GM13976 (cell line): ENCODE results near the gene CYTH3.

Experiments
- DNase-seq: peaks from one replicate; pipeline ENCODE4 v3.0.0; 2012; ENCODE audit warnings: low spot score
- CTCF ChIP-seq: IDR thresholded peaks from 2 replicates; pipeline ENCODE4 v1.5.1; 2012; ENCODE audit warnings: borderline replicate concordance, mild to moderate bottlenecking; ENCODE audit not compliant: insufficient read depth; ENCODE audit errors: extremely low read depth, missing control alignments, control extremely low read depth
- in situ Hi-C: fragments of 300-500 bp; cut with MboI; formaldehyde crosslinking; loops from one replicate; pipeline ENCODE4 v1.12.0; 2022; ENCODE audit warnings: low sequenced_read_pairs, mixed read lengths, inconsistent platforms; ENCODE audit not compliant: unreplicated experiment

Gene CYTH3

GRCh38 chr7:6244021-6244420, 28.4 kb downstream of the CYTH3 start:
- TF ChIP-seq CTCF: no peak
- DNase-seq: no peak
- in situ Hi-C loops: no loop called here

GRCh38 chr7:6243168-6243567, 29.3 kb downstream of the CYTH3 start:
- no peak for DNase-seq
- in situ Hi-C loops: no loop called here
- TF ChIP-seq CTCF: no peak

- no peak for TF ChIP-seq CTCF
- no peak for DNase-seq
- in situ Hi-C loops: no loop called here
Measured at GRCh38 chr7:6242561-6242960, 29.9 kb downstream of the CYTH3 start.

GRCh38 chr7:6241607-6241973, 30.8 kb downstream of the CYTH3 start:
- in situ Hi-C loops: no loop called here
- no peak for TF ChIP-seq CTCF
- no peak for DNase-seq

GRCh38 chr7:6238309-6238925, 34.0 kb downstream of the CYTH3 start:
- in situ Hi-C loops: no loop called here
- no peak for TF ChIP-seq CTCF
- DNase-seq: no peak

- DNase-seq: no peak
- in situ Hi-C loops: no loop called here
- no peak for TF ChIP-seq CTCF
Measured at GRCh38 chr7:6237730-6238129, 34.7 kb downstream of the CYTH3 start.

GRCh38 chr7:6237011-6237410, 35.4 kb downstream of the CYTH3 start:
- no peak for TF ChIP-seq CTCF
- DNase-seq: no peak
- in situ Hi-C loops: no loop called here
